GM18951 (cell line): ENCODE results near the gene FASTK.
A peak's percentile ranks its signal among the peaks of the same experiment; 100 is the strongest.

Experiments
- POLR2A ChIP-seq: IDR thresholded peaks from 4 replicates; pipeline ENCODE4 v1.6.1; 2011; ENCODE audit warnings: mild to moderate bottlenecking; ENCODE audit not compliant: insufficient read length, insufficient read depth; ENCODE audit errors: extremely low read depth
- in situ Hi-C: fragments of 300-500 bp; cut with MboI; formaldehyde crosslinking; loops from one replicate; pipeline ENCODE4 v1.12.0; 2022; ENCODE audit warnings: low sequenced_read_pairs, mixed read lengths, inconsistent platforms; ENCODE audit not compliant: unreplicated experiment

Gene FASTK

DNA sequence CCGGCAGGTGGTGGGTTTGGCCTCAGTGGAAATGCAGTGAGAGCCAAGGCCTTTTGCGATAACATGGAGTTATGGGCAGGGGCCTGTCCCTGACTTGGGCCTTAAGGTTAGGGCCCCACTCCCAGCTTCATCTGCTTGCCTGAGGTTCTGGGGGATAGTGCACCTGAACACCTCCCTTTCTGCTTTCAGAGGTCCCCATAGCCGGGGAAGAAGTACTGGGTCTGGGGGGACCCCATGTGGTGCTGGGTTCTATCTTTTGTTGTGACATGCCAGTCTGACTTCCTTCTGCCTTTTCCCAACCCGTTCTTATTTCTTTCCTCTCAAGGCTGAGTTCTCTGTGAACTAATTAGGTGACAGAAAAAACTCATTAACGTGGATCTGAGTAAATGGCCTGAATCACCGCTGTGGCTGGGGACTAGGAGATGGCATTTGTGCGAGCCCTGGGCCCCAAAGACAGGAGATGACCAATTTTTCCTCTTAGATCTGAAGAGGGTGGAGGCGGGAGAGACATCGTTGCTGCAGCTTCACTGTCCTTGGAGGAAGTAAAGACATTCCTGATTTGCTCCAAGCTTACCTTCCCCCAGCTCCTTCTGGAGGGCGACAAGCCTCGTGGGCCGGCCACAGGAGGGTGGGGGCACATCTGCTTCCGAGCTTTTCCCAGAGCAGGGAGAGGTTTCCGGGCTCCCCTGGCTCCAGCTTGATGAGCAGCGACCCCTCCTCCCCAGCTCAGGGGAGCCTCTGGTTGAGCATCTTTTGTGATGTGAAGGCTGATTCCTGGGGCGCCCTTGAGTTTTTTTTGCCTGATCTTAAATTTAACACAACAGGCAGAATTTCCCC is 7.6 kb upstream of the FASTK start:
- in situ Hi-C loops = no loop called here

DNA sequence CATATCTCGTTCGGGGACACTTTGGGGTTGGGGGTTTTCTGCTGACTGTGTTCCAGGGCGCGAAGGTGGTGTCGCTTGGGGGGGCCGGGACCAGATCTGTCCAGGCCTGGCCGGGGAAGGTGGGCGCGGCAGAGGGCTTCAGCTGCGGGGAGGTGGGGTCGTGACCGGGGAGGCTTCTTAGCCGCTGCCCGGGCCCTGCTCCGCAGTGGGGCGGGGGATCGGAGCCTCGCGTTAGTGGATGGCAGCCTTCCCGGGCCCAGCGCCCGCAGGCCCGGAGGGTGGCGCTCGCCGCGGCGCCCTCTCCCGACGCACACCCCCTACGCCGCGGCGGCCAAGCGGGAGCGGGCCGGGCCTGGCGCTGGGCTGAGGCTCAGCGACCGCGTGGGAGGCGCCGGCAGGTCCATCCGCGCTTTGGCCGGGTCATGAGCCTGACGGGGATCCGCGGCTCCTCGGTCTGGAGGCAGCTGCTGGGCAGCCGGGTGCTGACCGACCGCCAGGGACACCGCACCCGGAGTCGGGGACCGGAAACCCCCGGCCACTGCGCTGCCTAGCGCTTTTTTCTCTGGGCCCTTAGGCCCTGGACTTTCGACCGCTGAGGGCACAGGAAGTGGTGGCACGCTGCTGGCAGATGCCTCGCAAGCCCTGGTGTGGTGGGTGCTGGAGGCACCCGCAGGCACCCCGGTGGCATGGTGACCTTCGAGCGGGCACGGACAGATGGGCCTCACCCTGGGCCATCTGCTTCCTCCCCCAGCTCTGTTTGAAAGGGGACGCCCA is 6.8 kb upstream of the FASTK start:
- in situ Hi-C loops = no loop called here
- TF ChIP-seq POLR2A = peak; percentile 55

More for the DNA sequence above, 7.6 kb upstream of the FASTK start:
- TF ChIP-seq POLR2A = no peak

DNA sequence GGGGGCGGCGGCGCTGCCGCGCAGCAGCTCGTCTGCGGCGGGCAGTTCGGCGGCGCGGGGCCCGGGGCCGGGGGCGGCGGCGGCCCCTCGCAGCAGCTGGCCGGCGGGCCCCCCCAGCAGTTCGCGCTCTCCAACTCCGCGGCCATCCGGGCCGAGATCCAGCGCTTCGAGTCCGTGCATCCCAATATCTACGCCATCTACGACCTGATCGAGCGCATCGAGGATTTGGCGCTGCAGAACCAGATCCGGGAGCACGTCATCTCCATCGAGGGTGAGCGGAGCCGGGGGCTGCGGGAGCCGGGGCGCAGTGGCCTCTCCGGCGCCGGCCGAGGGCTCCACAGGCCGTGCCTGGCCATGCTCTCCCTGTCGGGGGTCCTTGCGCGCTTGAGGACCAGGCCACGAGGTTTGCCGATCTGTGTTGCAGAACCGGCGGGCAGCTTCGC is 6.2 kb upstream of the FASTK start:
- in situ Hi-C loops = no loop called here

DNA sequence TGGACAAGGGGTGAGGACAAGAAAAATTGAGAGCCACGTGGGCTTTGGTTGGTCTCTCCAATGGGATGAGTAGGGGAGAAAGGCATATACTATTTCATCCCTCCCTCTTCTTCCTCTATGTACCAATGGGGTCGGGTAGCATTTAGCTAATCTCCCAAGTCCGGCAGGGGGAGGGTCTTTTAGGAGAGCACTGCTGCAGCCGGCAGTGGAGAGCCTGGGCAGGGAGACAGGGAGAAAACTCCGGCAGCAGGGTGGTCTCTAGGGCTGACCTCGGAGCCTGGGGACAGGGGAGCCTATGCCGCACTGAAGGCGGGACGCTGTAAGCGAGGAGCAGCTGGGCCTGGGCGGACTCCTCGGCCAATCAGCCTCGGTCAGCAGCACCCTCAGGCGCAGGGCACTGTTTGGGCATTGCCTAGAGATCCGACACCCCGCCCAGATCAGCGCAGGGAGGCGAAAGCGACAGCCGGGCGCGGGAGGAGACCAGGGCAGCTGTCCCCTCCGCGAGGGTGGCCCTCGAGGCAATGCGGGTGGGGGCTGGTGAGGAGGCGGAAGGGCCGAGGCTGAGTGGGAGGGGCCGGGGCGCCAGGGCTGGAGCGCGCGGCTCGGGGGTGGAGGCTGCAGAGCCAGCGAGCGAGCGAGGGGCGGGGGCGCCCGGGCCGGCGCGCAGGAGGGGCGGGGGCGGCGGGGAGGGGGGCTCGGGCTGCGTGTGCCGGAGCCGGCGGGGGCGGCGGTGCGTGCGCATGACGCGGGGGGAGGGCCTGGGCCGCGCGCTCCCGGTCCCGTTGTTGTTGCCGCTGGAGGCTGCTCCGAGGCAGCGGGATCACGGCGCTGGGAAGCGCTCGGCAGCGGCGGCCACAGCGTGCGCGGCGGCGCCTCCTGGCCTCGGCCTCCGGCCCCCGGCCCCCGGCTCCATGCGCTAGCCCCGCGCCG is 5.3 kb upstream of the FASTK start, which contains the start of gene AGAP3:
TSS of gene AGAP3 (plus strand) at position 785 of the 930 bp plus-strand sequence. CDS start 267 bp downstream, outside the sequence.
- peak; percentile 81 for TF ChIP-seq POLR2A
- in situ Hi-C loops = no loop called here

More for the DNA sequence above, 6.2 kb upstream of the FASTK start:
- TF ChIP-seq POLR2A = no peak

DNA sequence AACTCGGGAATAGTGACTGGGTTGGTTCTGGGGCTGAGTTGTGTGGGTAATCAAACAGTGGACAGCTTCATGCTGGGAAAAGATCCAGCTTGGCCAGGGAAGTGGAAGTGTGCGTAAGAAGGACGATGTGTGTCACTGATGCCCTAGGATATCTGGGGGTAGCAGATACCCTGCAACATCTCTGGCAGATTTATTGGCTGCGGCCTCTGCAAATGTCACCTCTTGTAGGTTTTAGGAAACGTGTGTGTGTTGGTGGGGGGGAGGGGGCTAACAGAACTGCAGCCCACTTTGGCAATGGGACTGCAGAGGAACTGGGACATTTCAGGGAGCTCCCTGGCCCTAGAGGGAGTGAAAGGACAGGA is 4.7 kb upstream of the FASTK start:
- no peak for TF ChIP-seq POLR2A
- in situ Hi-C loops = no loop called here

DNA sequence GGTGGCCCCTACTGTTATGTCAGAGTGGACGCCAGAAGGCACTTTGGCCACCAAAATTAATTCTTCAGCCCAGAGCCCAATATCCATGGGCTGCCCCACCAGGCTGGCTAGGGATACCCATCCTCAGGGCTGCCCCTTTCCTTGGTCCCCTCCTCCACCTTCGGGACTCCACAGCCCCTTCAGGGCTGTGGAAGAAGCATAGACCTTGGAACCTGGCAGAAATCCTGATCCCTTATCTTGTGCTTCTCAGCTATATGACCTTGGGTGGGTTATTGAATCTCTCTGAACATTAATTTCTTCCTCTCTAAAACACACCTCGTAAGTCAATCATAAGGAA is 3.2 kb upstream of the FASTK start:
- in situ Hi-C loops = no loop called here
- no peak for TF ChIP-seq POLR2A

DNA sequence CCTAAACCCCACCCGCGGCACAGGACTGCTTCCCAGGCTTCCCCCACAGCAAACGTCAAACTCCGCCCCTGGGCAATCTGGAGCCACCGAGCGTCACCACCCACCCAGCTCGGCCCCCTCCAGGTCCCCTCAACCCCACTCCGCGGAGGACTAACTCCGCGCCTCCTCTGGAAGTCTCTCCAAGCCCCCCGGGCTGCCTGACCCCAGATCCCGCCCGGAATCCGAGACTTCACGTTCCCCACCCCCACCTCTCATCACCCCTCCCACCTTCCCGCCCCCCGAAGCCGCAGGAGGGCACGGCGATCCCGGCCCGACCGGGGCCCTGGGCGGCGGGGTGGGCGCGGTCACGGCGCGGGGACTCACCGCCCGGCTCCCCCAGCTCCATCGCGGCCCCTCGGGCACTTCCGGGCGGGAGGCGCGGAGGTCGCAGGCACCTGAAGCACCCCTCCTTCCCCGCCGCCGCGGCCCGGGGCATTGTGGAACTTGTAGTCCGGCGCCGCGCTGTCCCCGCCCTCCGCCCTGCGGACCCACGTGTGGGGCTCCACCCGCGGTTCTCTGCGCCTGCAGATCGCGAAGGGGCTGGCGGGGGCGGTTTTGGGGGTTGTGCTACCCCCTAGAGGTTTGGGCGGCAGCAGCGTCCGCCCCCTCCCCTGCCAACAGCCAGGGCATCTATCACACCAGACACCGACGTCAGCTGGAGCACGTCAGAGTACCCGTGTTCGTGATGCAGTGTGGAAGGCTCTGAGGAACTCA is 2.6 kb upstream of the FASTK start, which contains the start of gene TMUB1:
TSS of gene TMUB1 (minus strand) at position 423 of the 753 bp plus-strand sequence. CDS start 930 bp downstream, outside the sequence.
- in situ Hi-C loops = no loop called here

DNA sequence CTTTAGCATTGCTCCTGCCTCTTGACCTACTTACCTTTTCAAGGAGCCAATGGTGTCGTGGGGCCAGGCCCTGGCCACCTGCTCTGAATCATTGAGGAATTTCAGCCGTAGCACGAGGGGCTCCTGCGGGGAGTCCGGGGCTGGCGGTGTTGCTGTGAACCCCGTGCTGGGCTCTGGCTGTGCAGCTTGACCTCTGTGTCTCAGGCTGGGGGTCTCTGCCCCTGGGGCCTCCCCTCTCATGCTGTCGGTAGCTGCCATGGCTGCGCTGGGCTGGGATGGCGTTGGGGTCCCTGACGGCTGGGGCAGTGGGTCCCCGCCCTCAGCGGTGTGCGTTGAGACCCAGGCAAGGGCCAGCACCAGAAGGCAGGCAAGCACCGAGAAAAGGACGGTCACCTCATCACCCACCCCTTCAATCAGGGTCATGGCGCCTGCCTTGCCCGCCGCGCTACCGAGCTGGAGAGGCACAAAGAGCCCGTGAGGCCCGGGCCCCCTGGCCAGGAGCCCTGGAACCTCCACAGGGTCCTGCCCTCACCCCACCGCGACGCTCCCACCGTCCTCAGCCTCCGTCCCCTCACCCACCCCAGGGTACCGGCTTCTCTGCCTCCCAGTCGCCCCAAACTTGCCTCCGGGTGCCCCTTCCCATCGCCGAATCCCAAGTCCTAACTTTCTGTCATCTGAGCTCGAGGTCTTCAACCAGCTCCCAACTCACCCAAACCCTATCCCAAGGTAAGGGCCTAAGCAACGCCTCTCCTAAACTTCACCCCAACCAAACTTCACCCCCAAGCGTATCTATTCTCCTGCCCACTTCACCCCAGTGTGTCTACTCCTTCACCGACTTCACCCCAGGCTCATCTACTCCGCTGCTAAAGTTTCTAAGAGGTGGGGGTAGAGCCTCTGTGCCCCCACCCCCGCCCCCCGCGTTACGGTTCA is 1.8 kb upstream of the FASTK start:
- no peak for TF ChIP-seq POLR2A
- in situ Hi-C loops = no loop called here

More for the DNA sequence above, 2.6 kb upstream of the FASTK start, which contains the start of gene TMUB1:
- peak; percentile 75 for TF ChIP-seq POLR2A

DNA sequence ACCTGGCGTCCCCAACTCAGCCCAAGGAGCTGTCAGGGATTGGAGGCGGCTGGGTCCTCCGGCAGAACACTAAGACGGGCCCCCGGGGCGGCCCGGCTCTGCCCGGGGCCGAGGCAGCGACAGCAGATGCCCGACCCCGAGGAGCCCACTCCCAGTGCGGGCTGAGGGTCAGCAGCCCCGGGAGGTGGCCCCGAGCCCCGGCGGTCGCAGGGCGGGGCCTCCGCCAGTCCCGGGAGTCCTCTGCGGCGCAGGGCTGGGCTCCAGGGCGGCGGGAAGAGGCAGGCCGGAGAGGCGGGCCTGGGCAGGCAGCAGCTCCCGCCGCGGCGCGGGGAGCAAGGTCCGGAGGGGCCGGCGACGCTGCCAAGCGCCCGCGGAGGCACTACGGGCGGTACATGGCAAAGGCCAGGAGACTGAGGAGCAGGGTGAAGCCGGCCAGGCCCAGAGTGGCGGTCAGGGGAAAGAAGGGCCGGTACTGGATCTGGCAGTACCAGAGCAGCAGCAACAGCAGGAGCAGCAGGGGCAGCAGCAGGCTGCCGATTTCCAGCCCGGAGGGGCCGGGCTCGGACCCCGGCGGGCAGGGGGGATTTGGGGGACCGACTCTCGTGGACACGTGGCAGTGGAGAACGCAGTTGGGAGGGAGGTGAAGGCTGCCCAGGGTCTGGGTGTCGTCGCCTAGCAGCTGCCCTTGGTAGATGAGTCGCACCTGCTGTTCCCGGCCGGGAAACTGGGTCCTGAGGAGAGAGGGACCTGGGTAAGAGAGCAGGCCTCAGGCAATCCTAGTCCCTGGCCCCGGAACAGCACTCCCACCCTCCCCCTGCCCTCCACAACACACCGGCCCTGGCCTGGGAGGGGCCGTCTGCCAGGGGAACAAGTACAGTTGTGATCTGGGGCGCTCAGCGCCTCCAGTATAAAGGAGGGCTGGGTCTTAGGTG is 827 bp upstream of the FASTK start:
- no peak for TF ChIP-seq POLR2A
- in situ Hi-C loops = no loop called here

DNA sequence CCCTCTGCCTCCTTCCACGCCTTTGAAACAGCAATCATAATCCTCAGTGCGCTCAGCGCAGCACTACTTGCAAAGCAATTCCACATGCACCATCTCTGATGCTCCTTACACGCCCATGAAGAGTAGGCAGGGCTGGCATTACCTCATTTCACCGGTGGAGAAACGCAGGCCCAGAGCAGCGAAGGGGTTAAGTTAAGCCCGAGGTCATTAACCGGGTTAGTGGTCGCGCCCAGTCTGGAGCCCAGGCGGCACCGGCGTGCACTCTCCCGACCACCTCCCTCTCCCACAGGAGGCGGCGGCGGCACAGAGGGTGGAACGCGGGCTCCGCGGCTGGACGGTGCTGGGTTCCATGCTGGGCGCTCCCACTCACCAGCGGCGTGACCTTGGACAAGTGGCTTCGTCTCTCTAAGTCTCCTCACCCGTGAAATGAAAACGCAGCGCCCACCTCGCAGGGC is 515 bp downstream of the FASTK start:
- in situ Hi-C loops = no loop called here
- TF ChIP-seq POLR2A = no peak
